ENCODE data around the gene GOLGA8R.
A peak's percentile ranks its signal among the peaks of the same experiment; 100 is the strongest.
"Not testable (repeated sequence)": the region's sequence is repeated elsewhere in the genome, so short reads cannot be mapped to it uniquely, and the experiment has no call there.

Gene GOLGA8R, protein sequence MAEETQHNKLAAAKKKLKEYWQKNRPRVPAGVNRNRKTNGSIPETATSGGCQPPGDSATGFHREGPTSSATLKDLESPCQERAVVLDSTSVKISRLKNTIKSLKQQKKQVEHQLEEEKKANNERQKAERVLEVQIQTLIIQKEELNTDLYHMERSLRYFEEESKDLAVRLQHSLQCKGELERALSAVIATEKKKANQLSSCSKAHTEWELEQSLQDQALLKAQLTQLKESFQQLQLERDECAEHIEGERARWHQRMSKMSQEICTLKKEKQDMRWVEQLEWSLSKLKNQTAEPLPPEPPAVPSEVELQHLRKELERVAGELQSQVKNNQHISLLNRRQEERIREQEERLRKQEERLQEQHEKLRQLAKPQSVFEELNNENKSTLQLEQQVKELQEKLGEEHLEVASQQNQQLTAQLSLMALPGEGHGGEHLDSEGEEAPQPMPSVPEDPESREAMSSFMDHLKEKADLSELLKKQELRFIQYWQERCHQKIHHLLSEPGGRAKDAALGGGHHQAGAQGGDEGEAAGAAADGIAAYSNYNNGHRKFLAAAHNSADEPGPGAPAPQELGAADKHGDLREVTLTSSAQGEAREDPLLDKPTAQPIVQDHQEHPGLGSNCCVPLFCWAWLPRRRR

DNA sequence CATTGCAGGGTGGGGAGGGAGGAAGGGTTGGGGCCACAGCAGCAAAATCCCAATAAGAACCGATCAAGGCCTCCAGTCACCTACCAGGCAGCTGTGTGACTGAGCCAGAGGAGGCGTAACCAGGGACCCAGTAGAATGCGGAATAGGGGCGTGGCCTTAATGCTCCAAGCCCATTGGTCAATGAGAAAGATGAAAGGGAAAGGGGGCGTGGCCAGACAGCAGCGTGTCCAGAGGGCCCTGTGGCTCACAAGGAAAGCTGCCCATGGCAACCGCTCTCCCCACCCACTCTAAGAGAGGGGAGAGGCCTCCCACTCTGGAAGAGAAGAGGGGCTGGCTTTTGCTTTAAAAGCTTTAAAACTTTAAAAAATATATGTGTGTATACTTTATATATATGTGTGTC lies at the start of gene GOLGA8R:
Gene GOLGA8R (minus strand): TSS at position 101 of the 400 bp plus-strand sequence. CDS start 98 bp downstream, at position 3.
- not testable (repeated sequence) for FAIRE-seq

DNA sequence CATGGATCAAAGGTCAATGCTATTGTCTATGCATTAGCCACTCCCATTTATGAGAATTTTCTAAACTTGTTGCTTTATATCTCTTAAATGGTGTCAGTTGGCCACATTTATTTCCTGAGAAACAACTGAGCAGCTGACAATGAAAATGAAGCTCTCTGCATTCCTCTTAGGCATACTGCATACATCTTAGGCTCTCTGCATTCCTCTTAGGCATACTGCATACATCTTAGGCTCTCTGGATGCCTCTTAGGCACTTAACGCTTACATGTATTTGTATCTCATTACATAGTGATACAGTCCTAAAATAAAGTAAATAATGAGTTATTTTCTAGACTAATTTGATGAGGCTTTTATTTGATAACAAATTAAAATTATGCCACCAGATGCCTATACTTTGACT lies 49.8 kb upstream of the GOLGA8R start:
- FAIRE-seq: not testable (repeated sequence)

DNA sequence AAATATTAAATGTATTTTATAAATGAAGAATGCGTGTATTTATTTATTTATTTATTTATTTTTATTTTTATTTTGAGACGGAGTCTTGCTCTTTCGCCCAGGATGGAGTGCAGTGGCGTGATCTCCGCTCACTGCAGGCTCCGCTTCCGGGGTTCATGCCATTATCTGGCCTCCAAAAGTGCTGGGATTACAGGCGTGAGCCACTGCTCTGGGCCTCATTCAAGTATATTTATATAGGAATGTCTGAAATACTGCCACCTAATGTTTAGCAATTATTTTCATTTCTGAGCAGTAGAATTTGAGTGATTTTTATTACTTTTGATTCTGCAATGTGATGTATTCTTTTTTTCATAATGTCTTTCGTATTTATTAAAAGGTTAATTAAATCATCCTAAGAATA lies 48.1 kb upstream of the GOLGA8R start:
- FAIRE-seq: not testable (repeated sequence)

DNA sequence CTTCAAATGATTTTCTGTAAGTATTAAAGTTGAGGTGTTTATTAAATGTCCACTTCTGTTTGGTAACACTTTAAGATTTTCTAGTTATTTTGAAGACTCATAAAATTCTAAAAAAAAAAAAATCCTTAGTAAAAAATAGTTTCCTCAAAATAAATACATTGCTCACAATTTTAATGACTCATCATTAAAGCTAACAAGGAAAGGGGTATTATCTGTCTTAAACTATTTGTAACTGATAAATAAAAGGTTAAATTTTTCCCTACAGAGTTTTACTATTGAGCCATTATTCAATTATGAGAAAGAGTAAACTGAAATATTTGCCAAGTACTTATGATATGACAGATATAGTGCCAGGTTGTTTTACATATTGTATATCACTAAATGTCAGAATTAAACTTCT lies 38.6 kb upstream of the GOLGA8R start:
- peak; percentile 69 for FAIRE-seq

DNA sequence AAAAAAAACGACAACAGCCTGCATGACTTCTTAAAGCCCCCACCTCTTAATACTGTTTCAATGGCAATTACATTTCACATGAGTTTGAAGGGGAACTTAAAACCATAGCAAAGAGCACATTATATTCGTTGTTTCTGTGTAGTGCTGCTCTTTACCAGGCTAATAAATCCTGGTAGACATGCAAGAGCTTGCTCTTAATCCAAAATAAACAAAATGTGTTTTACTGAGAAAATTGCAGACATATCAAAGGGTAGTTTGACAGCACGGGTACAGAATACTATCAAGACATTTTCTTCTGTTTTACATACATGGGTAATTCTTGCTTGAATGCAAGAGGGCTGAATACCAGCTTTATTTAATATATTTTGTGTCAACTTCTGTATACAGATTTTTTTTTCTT lies 24.3 kb upstream of the GOLGA8R start:
- not testable (repeated sequence) for FAIRE-seq

DNA sequence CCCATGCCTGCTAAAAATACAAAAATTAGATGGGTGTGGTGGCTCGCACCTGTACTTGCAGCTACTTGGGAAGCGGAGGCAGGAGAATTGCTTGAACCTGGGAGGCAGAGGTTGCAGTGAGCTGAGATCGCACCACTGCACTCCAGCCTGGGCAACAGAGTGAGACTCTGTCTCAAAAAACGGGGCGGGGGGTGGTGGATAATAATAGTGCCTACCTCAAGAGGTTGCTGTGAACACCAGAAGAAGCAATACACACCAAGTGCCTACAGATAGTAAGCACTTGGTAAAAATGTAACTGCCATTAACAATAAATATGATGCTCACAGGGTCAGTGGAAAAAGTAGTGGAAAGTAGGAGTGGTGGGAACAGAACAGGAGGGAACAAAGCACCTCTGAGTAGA lies 21.8 kb upstream of the GOLGA8R start:
- FAIRE-seq: not testable (repeated sequence)

DNA sequence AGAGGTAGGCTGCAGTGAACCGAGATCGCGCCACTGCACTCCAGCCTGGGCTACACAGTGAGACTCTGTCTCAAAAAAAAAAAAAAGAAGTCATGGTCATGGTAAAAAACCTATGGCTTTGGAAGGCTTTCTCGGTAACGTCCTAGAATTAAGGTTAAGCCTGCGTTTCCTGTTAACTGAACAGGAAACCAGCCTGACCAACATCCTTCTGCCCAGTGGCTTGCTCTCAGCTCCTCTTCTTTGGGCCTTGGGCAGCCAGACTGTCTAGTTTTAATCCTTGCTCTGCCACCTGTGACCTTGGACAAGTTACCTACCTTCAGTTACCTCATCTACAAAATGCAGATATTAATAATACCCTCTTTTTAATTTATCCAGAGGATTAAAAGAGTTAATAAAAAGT lies 6.7 kb upstream of the GOLGA8R start:
- not testable (repeated sequence) for FAIRE-seq

DNA sequence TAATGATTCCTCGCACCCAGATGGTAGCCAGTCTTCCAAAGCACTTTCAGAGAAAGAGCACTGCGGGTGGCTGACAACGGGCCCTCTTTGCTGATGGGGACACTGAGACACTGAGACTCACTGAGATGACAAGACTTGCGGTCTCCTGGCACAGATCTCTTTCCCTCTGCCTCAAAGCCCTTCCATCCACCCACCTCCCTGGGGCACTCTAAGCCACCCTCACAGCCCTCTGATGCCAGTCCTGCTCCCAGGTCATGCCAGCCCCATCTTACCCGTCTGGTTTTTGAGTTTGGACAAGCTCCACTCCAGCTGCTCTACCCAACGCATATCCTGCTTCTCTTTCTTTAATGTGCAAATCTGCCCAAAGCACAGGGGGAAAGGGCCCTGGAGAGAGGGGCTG lies 6.4 kb downstream of the GOLGA8R start:
- not testable (repeated sequence) for FAIRE-seq

DNA sequence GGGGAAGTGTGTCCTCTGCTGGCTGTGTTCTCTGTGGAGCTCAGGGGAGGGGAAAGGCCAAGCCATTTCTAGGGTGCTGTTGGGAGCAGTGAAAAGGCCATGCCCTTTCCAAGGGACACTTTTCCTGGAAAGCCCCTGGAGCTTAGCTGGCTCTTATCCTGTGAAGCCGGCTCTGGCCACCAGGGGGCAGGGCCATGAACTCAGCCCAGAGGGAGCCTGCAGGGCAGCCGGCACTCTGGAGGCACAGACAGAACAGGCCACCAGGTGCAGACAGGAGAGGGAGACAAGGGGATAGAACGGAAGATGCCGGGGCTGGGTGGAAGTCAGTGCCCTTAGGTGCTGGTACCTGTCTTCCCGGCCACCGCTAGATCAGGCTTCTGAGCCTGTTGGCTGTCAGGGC lies 15.1 kb downstream of the GOLGA8R start:
- FAIRE-seq: not testable (repeated sequence)

DNA sequence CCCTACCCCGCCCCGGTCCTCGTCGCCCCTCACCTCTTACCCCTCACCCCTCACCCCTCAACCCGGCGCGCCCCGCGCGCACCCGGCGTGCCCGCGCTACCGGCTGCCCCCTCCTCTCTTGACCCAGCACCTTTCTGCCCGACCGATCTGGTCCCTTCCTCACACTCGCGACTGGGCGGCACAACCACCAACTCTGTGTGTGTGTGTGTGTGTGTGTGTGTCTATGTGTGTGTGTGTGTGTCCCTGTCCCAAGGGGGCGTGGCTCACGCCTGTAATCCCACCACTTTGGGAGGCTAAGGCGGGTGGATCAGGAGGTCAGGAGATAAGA lies 20.4 kb downstream of the GOLGA8R start:
- not testable (repeated sequence) for FAIRE-seq

DNA sequence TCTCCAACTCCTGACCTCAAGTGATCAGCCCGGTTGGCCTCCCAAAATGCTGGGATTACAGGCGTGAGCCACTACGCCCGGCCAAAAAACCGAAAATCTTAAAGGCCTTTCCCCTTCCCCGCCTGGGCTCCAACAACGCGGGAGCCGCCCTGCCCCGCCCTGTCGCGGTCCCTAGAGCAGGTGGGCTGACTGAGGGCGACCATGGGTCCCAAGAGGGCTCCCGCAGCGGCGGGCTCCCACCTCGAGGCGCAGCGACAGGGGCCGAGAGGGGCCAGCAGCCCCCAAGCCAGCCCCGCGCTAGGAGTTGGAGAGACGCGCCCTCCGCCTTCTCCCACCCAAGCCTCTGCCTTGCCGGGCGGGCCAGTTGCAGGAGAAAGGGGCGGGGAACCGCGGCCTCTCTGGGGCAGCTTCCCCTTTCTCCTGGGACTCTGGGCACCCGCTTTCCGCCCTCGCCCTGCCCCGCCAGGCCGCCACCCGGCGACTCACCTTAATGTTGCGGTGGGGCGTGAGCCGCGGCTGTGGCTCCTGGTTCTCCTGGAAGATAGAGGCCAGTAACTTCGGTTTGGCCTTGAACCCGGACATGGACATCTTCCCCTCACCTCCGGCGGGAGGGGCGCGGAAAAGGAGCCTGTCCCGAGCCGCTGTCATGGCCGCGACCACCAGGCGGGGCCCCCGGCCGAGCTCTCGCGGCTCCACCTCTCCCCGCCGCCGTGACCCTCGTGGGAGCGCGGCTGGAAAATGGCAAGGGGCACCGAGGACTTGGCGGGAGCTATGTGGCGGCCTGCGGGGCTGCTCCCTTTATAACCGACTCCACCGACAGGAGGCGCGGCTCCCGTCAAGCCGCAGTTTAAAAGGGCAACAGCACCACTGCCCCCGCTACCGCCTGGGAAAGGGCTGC lies 21.0 kb downstream of the GOLGA8R start, which contains the start of gene CHRFAM7A:
Gene CHRFAM7A (minus strand): TSS at position 775 of the 898 bp plus-strand sequence. CDS start 10,189 bp downstream, outside the sequence.
- FAIRE-seq: not testable (repeated sequence)

DNA sequence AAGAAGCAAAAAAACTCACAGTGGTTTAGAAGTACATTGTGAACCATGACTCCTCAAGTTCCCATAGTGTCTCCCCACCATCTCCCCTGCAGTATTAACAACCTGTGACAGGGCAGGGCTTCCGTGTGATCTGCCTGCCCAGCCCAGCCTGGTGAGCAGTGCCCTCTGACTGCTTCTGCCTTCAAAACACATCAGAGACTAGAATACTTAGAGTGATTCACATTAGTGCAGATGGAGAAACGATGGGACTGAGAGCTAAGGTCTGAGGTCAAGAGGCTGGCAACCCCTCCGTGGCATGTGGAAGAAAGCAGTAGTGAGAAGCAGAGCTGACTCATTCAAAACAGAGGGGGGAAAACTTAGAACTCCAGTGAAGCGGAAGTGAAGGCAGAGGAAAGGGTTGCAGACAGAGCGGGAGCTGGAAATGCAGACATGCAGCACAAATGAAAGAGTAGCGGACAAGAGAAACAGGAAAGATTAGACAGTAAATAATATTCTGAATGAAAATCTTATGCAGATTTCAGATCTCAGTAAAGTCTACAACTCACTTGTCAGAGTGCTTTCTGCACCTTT lies 27.7 kb downstream of the GOLGA8R start:
- not testable (repeated sequence) for FAIRE-seq

DNA sequence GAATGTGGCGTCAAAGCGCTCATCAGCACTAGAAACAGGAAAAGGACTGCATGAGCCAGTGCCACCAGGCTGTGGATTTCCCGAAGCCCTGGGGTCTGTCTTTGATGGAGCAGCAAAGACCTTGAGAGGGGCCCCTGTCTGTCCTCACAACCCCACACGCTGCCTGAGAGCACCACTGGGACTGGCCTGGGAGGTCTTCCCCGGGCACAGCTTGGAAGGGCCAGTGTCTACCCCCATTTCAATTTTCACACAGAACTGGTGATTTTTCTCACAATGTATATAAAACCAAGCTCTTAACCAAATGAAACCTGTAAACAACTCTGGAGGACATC lies 37.0 kb downstream of the GOLGA8R start:
- FAIRE-seq: not testable (repeated sequence)

DNA sequence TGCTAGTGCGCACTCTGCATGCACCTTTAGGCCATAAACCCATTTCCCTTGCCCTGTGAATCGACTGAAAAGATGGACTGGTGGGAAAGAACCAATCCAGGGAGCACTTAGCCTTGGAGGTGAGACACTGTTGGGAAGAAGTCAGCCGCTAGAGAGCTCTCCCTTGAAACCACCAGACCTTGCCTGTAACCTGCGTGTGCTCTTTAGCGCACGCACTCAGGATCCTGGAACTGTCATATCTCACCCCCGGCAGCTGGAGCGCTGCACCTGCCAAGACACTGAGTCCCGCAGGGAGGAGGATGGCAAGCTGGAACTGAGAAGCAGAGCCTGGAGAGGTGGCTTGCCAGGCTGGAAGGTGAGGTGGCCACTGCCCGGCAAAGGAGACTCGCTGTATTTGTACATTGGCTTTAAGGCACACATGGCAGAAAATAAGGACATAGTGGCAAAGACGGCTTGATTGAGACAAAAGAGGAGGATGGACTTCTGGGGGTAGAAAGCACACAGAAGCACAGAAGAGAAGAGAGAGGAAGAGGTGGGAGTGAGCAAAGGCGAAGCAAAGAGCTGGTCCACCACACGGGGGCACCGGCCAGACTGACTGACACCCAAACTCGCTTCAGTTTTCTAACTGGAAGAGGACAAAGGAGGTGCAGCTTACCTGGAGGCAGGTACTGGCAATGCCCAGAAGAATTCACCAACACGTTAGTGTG lies 37.5 kb downstream of the GOLGA8R start:
- FAIRE-seq: not testable (repeated sequence)

DNA sequence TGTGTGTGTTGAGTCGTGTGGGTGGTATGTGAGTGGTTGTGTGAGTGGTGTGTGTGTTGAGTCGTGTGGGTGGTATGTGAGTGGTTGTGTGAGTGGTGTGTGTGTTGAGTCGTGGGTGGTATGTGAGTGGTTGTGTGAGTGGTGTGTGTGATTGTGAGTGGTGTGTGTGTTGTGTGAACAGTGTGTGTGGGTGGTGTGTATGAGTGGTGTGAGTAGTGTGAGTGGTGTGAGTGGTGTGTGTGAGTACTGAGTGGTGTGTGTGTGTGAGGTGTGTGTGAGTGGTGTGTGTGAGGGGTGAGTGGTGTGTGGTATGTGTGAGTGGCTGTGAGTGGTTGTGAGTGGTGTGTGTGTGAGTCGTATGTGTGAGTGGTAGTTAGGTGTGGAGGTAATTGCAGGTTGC lies 38.2 kb downstream of the GOLGA8R start:
- FAIRE-seq: not testable (repeated sequence)

DNA sequence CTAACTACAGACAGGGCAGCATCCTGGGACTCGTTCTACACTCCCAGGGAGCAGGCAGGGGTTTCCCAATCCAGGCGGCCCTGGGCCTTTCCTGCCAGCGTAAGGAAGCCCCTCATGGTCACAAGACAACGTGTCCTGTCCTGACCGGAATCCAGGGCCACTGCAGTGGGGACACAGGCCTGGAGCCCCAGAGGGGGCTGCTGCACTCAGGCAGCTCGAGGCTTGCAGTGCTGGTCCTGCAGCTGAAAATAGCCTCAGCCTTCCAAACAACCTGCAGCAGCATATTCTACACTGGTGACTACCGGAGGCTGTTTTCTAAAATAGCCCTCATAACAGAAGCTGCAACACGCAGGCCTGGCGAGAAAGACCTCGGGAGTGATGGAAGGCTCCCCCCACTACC lies 39.2 kb downstream of the GOLGA8R start:
- FAIRE-seq: not testable (repeated sequence)

DNA sequence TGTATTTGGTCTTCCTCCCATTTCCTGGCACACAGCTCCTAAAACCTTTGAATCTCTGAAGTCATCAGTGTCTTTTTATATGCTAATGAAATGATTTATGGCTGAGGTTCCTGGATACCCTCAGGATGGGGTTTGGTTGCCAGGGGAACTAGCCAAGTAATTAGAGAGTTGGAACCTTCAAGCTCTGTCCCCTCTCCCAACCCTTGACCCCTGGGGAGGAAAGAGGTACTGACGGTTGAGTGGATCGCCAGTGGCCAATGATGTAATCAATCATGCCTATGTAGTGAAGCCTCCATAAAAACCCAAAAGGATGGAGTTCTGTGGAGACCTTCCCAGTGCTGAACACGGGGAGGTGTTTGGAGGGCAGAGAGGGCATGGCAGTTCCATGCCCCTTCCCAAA lies 45.8 kb downstream of the GOLGA8R start:
- not testable (repeated sequence) for FAIRE-seq

DNA sequence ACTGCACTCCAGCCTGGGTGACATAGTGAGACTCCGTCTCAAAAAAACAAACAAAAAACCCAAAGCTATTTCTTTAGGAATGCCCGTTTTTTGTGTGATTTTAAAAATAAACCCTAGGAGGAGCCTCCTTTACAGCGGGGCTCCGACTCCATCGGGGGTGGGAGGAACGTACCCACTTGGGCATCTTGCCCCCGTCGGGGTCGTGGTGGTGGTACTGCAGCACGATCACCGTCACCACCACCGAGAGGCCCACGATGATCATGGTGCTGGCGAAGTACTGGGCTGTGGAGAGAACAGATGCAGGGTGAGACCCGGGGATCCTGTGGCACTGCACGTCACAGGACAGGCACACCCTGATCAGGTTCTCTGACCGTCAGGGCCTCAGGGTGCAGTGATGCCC lies 46.8 kb downstream of the GOLGA8R start:
- FAIRE-seq: not testable (repeated sequence)

DNA sequence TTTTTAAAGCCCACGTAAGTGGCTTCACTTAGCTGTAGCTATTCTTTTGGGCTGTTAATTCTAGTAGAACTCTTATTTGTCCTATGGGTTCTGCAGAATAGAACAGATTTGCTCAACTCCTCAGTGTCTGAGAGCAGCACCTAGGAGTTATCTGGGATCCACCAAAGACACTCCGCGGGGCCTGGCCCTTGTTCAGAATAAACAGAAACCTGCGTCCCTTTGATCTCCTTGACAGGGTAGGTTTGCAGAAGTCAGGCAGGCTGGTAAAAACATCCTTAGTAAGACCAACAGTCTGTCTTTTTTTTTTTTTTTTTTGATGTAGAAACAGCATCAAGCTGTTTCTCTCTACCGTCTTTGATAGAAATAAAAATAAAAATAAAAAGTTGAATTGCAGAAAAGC lies 52.7 kb downstream of the GOLGA8R start:
- FAIRE-seq: not testable (repeated sequence)

DNA sequence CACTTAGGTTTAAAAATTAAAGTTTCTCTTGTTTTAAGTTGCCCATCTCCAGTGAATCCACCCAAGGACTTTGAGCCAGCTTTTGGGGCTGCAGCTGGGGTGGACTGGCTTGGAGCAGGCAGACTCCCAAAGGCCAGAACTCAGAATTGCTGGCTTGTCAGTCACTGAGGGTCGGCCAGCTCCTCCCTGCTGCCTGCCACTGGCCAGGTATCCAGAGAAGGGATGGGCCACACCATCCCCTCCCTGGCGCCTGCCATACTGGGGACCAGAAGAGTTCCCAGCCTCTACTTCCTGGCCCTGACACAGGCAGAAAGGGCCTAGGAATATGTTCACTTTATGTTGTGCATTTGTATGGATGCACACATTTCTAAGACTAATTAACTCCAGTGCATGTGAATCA lies 53.1 kb downstream of the GOLGA8R start:
- FAIRE-seq: not testable (repeated sequence)

DNA sequence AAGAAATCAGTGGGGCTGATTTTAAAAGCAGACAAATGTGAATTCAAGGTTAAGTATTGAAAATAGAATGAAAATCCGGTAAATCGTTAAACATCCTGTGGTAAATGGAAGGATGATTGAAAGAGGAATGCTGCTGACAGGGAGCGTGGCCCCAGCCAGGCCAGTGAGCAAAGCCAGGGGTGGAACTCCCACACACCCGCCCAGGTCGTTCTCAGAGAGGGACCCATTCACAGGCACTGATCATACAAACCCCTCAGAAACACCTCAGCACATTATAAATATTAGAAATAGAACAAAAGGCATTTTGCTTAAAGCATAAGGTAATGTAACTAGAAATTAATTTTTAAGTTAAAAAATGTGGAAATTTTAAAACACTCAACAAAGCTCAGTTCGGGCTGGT lies 59.0 kb downstream of the GOLGA8R start:
- not testable (repeated sequence) for FAIRE-seq
